HepG2 (cell line): ENCODE measurements around the gene POLR3H. TPM values are rescaled to one million over a fixed set of nuclear protein-coding genes. Genes with fewer than 3 reads are reported as not detected.

ENCODE experiments used
- E2F2 ChIP-seq: sonication (generic); formaldehyde crosslinking; IDR thresholded peaks from 2 replicates; pipeline ENCODE4 v1.4.0; 2020; ENCODE audit warnings: missing genetic modification reagents, borderline replicate concordance
- FIP1L1 ChIP-seq: fragments of 200-400 bp; formaldehyde crosslinking; IDR thresholded peaks from 2 replicates; pipeline ENCODE4 v1.6.1; 2018; ENCODE audit warnings: low read depth, mild to moderate bottlenecking, low read length, moderate library complexity, borderline replicate concordance; ENCODE audit not compliant: insufficient read depth
- GABPB1 ChIP-seq: IDR thresholded peaks from 2 replicates; pipeline ENCODE4 v1.6.1; 2016; ENCODE audit warnings: mild to moderate bottlenecking, missing genetic modification reagents, moderate library complexity, missing compliant biosample characterization
- NR0B2 ChIP-seq: sonication (generic); formaldehyde crosslinking; IDR thresholded peaks from 2 replicates; pipeline ENCODE4 v1.4.0; 2020; ENCODE audit warnings: mild to moderate bottlenecking, missing genetic modification reagents
- SRSF1 ChIP-seq: fragments of 200-400 bp; formaldehyde crosslinking; optimal IDR thresholded peaks from 2 replicates; pipeline ENCODE3; 2017; ENCODE audit warnings: mild to moderate bottlenecking, low read depth, low read length, moderate library complexity
- ZBTB38 ChIP-seq: sonication (generic); formaldehyde crosslinking; IDR thresholded peaks from 2 replicates; pipeline ENCODE4 v1.5.1; 2020; ENCODE audit warnings: mild to moderate bottlenecking, missing genetic modification reagents
- ZNF142 ChIP-seq: sonication (generic); formaldehyde crosslinking; IDR thresholded peaks from 2 replicates; pipeline ENCODE4 v1.4.0; 2020; ENCODE audit warnings: missing genetic modification reagents
- polyA plus RNA-seq, 8 experiments: library from polyadenylated mRNA; depleted of rRNA in 3 of 8; stranded (reverse) in 7 of 8; unstranded in 1 of 8; fragments of >200 nt; fragmentation: Illumina TruSeq in 4 of 8; extraction: Trizol in 4 of 8; gene quantifications; 2 replicates each; pipeline versions ENCODE4 v1.2.1 to v1.2.3, GENCODE V29; 2011 to 2016; ENCODE audit warnings: low read depth in 4 of 8, missing spikeins in 1 of 8, mixed read lengths in 1 of 8; ENCODE audit not compliant: insufficient read depth in 1 of 8
- total RNA-seq, 5 experiments: library from RNA; depleted of rRNA; stranded (reverse); fragments of >200 nt; fragmentation: Illumina TruSeq; extraction: Trizol; gene quantifications; 2 replicates each; pipeline ENCODE4 v1.2.3, GENCODE V29; 2016; ENCODE audit warnings: low read depth in 1 of 5
- TF ChIP-seq, protein P1 (sequence below): sonication (generic); formaldehyde crosslinking; IDR thresholded peaks from 2 replicates; pipeline ENCODE4 v1.4.0; 2020; ENCODE audit warnings: mild to moderate bottlenecking, missing genetic modification reagents
- TF ChIP-seq, protein P2 (sequence below): sonication (generic); formaldehyde crosslinking; IDR thresholded peaks from 2 replicates; pipeline ENCODE4 v1.8.0; 2022; ENCODE audit warnings: mild to moderate bottlenecking, missing genetic modification reagents, borderline replicate concordance

Gene POLR3H
- total and polyA plus RNA-seq, 2 of the 13 experiments (the other 11 are each of a cell fraction or from before 2014, with no cell fraction given) = 10.3 to 28.6 TPM

- TF ChIP-seq ZNF142 = no peak
- 0 out of 2 replicates have a peak, but pooled peaks have one; percentile 8 for TF ChIP-seq ZBTB38
- TF ChIP-seq, protein P1, sequence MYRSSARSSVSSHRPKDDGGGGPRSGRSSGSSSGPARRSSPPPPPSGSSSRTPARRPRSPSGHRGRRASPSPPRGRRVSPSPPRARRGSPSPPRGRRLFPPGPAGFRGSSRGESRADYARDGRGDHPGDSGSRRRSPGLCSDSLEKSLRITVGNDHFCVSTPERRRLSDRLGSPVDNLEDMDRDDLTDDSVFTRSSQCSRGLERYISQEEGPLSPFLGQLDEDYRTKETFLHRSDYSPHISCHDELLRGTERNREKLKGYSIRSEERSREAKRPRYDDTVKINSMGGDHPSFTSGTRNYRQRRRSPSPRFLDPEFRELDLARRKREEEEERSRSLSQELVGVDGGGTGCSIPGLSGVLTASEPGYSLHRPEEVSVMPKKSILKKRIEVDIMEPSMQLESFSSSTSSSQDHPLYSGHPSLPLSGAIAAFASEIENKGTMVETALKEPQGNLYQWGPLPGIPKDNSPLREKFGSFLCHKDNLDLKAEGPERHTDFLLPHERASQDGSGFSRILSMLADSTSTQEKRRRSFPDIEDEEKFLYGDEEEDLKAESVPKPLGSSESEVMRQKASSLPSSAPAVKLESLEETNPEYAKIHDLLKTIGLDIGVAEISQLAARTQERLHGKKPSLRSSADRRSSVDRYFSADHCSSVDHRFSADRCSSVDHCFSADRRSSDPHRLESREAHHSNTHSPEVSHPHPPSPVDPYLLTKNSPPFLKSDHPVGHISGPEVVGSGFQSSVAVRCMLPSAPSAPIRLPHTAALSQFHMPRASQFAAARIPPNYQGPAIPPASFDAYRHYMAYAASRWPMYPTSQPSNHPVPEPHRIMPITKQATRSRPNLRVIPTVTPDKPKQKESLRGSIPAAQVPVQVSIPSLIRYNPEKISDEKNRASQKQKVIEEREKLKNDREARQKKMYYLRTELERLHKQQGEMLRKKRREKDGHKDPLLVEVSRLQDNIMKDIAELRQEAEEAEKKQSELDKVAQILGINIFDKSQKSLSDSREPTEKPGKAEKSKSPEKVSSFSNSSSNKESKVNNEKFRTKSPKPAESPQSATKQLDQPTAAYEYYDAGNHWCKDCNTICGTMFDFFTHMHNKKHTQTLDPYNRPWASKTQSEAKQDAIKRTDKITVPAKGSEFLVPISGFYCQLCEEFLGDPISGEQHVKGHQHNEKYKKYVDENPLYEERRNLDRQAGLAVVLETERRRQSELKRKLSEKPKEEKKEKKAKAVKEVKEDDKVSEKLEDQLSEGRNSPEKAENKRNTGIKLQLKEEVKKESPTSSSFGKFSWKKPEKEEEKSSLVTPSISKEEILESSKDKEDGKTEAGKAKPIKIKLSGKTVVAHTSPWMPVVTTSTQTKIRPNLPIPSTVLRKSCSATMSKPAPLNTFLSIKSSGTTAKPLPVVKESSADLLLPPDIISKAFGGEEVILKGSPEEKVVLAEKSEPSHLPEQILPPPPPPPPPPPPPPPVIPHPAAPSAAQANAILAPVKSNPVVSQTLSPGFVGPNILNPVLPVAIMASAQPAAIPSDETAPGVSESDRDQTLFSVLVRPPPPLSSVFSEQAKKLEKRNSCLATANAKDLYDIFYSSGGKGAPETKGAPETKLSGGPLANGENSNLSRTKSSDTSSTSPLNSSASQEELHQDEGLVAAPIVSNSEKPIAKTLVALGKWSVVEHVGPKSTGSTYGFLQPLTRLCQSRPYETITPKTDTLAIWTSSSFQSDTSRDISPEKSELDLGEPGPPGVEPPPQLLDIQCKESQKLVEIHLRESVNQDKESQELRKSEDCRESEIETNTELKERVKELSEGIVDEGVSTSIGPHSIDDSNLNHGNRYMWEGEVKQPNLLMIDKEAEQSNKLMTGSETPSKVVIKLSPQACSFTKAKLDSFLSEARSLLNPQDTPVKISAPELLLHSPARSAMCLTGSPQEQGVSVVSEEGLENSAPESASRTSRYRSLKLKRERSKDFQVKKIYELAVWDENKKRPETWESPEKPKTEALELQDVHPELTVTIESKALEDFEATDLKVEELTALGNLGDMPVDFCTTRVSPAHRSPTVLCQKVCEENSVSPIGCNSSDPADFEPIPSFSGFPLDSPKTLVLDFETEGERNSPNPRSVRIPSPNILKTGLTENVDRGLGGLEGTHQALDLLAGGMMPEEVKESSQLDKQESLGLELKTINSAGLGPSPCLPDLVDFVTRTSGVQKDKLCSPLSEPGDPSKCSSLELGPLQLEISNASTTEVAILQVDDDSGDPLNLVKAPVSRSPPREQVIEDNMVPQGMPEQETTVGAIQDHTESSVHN = no peak
- 0 out of 2 replicates have a peak, but pooled peaks have one; percentile 49 for TF ChIP-seq NR0B2 (CRISPR knock-in tag)
- no peak for TF ChIP-seq E2F2 (CRISPR knock-in tag)
- TF ChIP-seq, protein P2, sequence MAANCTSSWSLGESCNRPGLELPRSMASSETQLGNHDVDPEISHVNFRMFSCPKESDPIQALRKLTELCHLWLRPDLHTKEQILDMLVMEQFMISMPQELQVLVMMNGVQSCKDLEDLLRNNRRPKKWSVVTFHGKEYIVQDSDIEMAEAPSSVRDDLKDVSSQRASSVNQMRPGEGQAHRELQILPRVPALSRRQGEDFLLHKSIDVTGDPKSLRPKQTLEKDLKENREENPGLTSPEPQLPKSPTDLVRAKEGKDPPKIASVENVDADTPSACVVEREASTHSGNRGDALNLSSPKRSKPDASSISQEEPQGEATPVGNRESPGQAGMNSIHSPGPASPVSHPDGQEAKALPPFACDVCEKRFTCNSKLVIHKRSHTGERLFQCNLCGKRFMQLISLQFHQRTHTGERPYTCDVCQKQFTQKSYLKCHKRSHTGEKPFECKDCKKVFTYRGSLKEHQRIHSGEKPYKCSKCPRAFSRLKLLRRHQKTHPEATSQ = no peak
- TF ChIP-seq FIP1L1 = no peak
- peak; percentile 86 for TF ChIP-seq GABPB1 (CRISPR knock-in tag)
- TF ChIP-seq SRSF1 = no peak
These were observed 45.3 kb upstream of the POLR3H start, which contains the start of gene PMM1 (continued) for GRCh38 chr22:41589391-41590241.
